ENCODE measurements around the gene SPTB.

Gene SPTB

DNA sequence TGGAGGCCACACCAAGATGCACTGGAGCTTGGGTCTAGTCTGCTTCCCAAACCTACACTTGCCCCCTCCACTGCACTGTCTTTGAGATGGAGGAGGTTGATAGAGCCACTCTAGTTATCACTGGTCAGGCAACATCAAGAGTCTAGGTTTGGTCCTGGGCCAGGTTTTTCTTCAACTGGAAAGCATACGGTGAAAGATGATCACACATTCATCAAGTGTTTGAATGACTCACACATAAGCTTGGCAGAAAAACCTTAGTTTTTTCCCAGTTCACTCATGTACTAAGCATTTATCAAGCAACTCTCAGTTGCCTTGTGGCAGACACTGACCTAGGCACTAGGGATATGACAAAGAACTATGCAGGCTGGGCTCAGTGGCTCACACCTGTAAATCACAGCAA is 91.0 kb downstream of the SPTB start:
- H3K27me3 ChIP-seq: no peaks in the 10 kb centered on the region
- DNase-seq: no peak
- no peaks in the 10 kb centered on the region for H3K36me3 ChIP-seq

DNA sequence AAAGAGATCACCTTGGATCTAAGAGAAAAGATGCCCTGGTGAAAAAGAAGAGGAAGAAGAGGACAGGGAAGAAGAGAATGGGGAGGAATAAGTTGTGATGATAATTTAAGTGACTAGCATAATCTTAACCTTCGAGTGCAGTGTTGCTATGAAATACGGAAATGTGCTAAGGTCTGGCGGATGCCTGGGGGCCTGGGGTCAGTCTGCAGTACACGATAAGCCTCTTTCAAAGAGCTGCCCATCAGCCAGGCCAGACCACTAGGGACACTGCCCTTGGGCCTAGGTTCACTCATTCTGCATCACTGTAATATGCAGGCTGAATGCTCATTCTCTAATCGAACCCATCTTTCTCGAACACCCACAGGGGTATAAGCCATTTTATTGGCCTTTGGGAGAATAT is 92.1 kb downstream of the SPTB start:
- Histone ChIP-seq H3K27me3 (no peaks in the 10 kb centered on the region), H3K4me3 (ENCODE audit: low read depth, low read length) (no peak overlapping the region)

More for the DNA sequence above, 91.0 kb downstream of the SPTB start:
- TF ChIP-seq, protein P1, sequence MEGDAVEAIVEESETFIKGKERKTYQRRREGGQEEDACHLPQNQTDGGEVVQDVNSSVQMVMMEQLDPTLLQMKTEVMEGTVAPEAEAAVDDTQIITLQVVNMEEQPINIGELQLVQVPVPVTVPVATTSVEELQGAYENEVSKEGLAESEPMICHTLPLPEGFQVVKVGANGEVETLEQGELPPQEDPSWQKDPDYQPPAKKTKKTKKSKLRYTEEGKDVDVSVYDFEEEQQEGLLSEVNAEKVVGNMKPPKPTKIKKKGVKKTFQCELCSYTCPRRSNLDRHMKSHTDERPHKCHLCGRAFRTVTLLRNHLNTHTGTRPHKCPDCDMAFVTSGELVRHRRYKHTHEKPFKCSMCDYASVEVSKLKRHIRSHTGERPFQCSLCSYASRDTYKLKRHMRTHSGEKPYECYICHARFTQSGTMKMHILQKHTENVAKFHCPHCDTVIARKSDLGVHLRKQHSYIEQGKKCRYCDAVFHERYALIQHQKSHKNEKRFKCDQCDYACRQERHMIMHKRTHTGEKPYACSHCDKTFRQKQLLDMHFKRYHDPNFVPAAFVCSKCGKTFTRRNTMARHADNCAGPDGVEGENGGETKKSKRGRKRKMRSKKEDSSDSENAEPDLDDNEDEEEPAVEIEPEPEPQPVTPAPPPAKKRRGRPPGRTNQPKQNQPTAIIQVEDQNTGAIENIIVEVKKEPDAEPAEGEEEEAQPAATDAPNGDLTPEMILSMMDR (IDR thresholded peaks at IDR 0.05; ENCODE audit: low read depth, low read length): no peak
- Histone ChIP-seq H3K4me1 (no peaks in the 10 kb centered on the region), H3K4me3 (ENCODE audit: low read depth, low read length) (no peak overlapping the region), H3K9me3 (no peaks in the 10 kb centered on the region)

DNA sequence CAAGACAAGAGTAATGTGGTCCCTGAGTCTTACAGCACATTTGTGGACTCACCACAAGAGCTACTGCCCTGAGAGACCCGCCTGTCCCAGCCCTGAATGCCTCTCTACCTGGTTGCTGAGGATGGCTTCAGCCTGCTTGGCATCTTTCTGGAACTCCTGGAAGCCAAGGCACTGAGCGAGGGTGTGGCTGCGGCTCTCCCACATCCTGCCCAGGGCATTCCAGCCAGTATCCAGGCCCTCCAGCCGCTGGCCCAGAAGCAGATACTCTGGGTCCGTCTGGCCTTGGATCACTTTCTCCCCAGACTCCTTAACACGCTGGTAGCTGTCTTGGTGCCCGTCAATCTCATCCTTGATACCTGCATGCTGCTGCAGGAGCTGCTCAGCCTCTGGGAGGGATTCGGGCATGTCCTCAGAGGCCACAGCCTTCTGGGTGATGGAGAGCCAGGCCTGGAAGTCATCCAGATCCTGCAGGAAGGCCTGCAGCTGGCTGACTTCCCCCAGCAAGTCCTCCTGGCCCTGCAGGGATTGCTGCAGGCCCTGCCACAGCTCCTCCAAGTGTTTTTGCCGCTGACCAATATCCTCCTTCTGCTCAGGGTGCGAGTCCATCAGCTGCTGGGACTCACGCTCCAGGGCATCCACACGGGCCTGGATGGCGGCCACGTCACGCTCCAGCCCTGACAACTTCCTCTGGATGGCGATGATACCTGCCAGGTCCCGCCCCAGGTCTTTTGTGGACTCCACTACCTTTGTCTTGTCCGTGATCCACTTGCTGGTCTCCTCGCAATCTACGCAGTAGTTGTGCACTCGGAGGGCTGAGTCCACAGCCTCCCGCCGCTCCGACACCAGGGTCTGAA is 93.2 kb downstream of the SPTB start:
- H3K27me3 ChIP-seq: no peaks in the 10 kb centered on the region
- H3K4me3 ChIP-seq (ENCODE audit: low read depth, low read length): no peak overlapping the region
- H3K9me3 ChIP-seq: no peaks in the 10 kb centered on the region
- DNase-seq: no peak
- no peaks in the 10 kb centered on the region for H3K4me1 ChIP-seq
- TF ChIP-seq, protein P1 (IDR thresholded peaks at IDR 0.05; ENCODE audit: low read depth, low read length): no peak
- H3K36me3 ChIP-seq: no peaks in the 10 kb centered on the region

More for the DNA sequence above, 92.1 kb downstream of the SPTB start:
- Histone ChIP-seq H3K9me3 (no peaks in the 10 kb centered on the region), H3K4me1 (no peaks in the 10 kb centered on the region), H3K36me3 (no peaks in the 10 kb centered on the region)
- no peak for DNase-seq
- TF ChIP-seq, protein P1 (IDR thresholded peaks at IDR 0.05; ENCODE audit: low read depth, low read length): no peak

DNA sequence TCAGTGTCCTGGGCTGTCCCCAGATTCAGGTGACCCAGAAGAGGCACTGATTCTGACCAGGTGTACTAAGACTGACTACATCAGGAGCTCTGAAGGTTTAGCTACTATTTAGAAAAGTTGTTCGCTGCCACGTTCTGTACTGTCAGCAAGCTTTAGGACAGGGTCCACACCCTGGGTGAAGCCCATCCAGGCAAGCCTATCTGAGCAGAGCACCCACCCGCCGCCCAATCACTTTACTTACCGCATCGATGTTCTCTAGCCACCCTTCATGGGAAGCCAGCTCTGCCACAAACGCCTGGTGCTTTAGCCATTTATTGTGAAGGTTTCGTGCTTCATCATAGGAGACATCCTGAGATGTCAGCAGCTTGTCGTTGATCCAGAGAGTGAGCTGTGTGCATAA is 95.7 kb downstream of the SPTB start:
- DNase-seq: no peak

DNA sequence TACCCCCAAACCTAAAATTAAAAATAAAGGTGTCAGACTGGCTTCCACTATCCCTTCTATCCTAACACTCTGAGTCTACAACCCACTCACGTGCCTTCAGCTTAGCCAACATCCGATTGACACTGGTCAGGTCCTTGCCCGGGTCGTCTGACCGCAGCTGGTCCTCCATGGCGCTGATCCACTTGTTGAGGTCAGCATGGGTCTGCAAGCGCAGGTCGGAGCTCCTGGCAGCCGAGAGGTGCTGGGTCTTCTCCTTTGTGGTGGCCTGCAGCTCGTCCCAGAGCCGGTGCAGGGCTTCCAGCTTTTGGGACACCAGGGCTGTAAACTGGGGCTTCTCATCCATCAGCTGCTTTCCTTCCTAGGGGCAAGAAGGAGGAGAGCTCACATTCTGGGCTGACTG is 97.5 kb downstream of the SPTB start:
- Histone ChIP-seq H3K4me1 (no peaks in the 10 kb centered on the region), H3K4me3 (ENCODE audit: low read depth, low read length) (no peak overlapping the region), H3K9me3 (no peaks in the 10 kb centered on the region), H3K36me3 (no peaks in the 10 kb centered on the region), H3K27me3 (no peaks in the 10 kb centered on the region)
- no peak for DNase-seq
- TF ChIP-seq, protein P1 (IDR thresholded peaks at IDR 0.05; ENCODE audit: low read depth, low read length): no peak

More for the DNA sequence above, 95.7 kb downstream of the SPTB start:
- TF ChIP-seq, protein P1 (IDR thresholded peaks at IDR 0.05; ENCODE audit: low read depth, low read length): no peak
- Histone ChIP-seq H3K36me3 (no peaks in the 10 kb centered on the region), H3K9me3 (no peaks in the 10 kb centered on the region), H3K4me1 (no peaks in the 10 kb centered on the region), H3K27me3 (no peaks in the 10 kb centered on the region), H3K4me3 (ENCODE audit: low read depth, low read length) (no peak overlapping the region)

DNA sequence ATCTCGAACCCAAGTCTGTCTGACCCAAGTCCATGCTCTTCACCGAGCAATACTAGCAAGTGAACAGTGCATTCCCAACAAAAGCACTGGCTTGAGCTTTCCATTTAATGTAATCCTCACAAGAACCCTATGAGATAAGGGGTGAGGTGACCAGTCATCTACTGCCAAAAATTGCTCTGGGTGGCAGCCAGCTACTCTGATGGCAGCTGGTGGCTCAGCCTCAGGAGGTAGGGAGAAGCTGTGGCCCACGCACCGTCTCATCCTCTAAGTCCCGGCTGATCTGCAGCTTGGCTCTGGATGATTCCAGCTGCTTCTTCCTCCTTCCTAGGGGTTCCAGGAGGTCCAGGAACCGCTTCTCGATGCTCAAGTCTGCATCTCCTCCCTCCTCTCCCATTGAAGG is 100.2 kb downstream of the SPTB start:
- DNase-seq: no peak
- Histone ChIP-seq H3K9me3 (no peaks in the 10 kb centered on the region; the same call in none of the 2 replicates), H3K4me3 (ENCODE audit: low read depth, low read length) (no peak overlapping the region), H3K27me3 (no peaks in the 10 kb centered on the region), H3K36me3 (no peaks in the 10 kb centered on the region), H3K4me1 (no peaks in the 10 kb centered on the region)
- TF ChIP-seq, protein P1 (IDR thresholded peaks at IDR 0.05; ENCODE audit: low read depth, low read length): no peak

All from BE2C (cell line).